Retinal pigment epithelial cell (primary cell): Measurements from ENCODE around the gene RAG1.

ENCODE experiments used
- DNase-seq: peaks from one replicate; pipeline ENCODE4 v3.0.0-alpha.2; 2010; ENCODE audit warnings: low read depth
- H3K4me3 ChIP-seq: 2 replicates; pipeline ENCODE4 v1.5.1; 2011; ENCODE audit warnings: mild to moderate bottlenecking, low read length, control low read depth, moderate library complexity
- CTCF ChIP-seq: conservative IDR thresholded peaks from 2 replicates; pipeline ENCODE4 v1.5.1; 2011; ENCODE audit warnings: low read depth, low read length, control low read depth, inconsistent platforms

RAG1 gene

DNA sequence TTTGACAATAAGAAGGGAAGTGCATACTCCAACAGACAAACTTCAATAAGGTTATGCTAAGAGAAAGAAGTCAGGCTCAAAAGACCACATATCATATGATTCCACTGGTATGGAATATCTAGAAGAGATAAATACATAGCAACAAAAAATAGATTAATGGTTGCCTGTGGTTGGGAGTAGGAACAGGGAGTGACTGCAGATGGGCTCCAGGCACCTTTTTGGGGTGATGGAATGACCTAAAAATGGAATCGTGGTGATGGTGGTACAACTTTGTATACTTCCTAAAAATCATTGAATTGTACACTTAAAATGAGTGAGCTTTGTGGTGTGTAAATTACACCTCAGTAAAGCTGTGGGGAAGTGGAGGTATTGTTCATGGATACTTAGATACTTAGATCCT, 59.2 kb downstream of the RAG1 start:
- no peak for TF ChIP-seq CTCF
- DNase-seq = no peak

DNA sequence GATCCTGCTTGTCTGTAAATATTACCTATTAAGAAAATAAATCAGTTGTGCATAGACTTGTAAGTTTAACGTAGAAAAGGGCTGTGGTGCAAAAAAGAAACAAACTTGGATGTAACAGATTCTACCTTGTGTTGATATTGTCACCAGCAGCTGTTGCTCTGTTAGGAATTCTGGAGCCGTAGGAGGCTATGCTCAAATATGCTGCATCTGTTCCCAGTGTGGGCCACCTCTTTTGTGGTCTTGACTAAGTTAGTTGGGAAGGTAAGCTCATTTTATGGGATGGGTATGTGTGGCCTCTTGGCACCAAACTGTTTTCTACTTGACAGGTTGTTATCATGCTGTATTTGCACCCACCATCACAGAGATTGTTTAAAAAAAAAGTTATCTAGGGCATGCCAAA, 59.7 kb downstream of the RAG1 start:
- no peak for DNase-seq
- no peak for TF ChIP-seq CTCF
- no peak overlapping the region for H3K4me3 ChIP-seq

More for the DNA sequence above, 59.2 kb downstream of the RAG1 start:
- no peak overlapping the region for H3K4me3 ChIP-seq

GRCh38 chr11:36628141-36628540, 60.3 kb downstream of the RAG1 start:
- TF ChIP-seq CTCF = no peak
- H3K4me3 ChIP-seq = no peak overlapping the region
- no peak for DNase-seq

GRCh38 chr11:36628765-36629244, 61.0 kb downstream of the RAG1 start:
- no peak for DNase-seq
- TF ChIP-seq CTCF = no peak
- no peak overlapping the region for H3K4me3 ChIP-seq
